ENCODE measurements around the gene CABLES1.

The CABLES1 gene

DNA sequence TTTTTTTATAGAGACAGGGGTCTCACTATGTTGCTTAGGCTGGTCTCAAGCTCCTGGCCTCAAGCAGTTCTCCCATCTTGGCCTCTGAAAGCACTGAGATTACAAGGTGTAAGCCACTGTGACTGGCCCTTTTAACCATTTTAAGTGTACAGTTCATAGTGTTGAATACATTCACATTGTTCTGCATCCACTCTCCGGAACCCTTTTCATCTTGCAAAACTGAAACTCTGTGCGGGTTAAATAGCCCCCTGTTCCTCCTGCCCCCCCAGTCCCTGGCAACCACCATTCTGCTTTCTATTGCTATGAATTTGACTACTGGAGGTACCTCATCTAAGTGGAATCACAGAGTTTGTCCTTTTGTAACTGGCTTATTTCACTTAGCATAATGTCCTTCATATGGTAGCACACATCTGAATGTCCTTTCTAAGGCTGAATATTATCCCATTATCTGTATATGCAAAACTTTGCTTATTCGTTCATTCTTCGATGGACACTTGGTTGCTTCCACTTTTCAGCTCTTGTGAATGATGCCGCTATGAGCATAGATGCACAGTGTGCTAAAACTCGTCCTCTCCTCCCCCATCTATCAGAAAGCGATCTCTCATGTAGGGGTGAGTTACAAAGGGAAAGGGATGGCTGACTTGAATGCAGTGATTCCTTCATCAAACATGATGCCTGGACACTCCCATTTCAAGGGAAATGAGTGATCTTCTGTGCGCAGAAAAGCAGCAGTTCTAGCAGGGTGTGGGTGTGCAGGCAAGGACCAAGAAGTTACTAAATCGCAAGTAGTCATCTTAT lies 30.2 kb downstream of the CABLES1 start:
- H3K9ac ChIP-seq (ENCODE audit: low read depth in 1 of 2, low read length in 2 of 2): no peak overlapping the region
- H3K27me3 ChIP-seq (ENCODE audit: control insufficient read depth in 1 of 2, insufficient read depth in 2 of 2, low read length in 2 of 2): no peaks in the 10 kb centered on the region
- H3K27ac ChIP-seq (ENCODE audit: low read depth, low read length): no peak overlapping the region
- H3K36me3 ChIP-seq (ENCODE audit: control insufficient read depth in 1 of 2, insufficient read depth in 2 of 2, low read length in 2 of 2): no peaks in the 10 kb centered on the region
- H3K9me3 ChIP-seq (ENCODE audit: control insufficient read depth in 1 of 2, low read length in 2 of 2): no peaks in the 10 kb centered on the region
- H3K4me3 ChIP-seq (ENCODE audit: low read depth in 1 of 2, low read length in 2 of 2): no peak overlapping the region
- H3K4me1 ChIP-seq (ENCODE audit: control insufficient read depth in 1 of 2, insufficient read depth in 2 of 2, low read length in 2 of 2): no peaks in the 10 kb centered on the region

DNA sequence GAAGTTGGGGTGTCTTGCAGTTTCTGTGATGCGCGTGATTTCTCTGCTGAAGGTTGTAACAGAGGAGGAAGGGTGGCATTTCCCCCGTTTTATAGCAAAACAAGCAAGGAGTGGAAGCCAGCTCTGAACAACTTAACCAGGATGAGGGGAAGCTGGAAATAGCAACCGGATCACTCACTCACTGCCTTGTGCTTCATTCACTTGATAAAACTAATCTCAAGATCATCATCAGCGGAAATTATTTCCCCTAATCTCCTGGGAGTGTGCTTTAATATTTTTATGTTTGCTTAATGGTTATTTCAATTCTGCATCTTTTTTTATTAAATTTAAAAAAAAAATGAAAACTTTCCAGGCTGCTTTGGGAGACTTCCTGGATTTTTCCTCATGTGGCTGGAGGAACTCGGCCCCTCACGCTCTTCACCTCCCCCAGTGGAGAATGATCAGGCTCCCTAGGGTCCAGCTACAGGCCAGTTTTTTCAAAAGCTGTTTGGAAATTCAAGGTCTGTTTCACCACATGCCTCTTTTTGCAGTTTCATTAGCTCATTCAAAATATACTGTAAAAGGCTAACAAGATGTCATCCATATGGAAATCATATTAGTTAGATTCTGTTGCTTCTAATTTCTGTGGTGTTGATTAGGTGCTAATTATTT lies 31.7 kb downstream of the CABLES1 start:
- no peaks in the 10 kb centered on the region for H3K27me3 ChIP-seq (ENCODE audit: control insufficient read depth in 1 of 2, insufficient read depth in 2 of 2, low read length in 2 of 2)
- no peaks in the 10 kb centered on the region for H3K4me1 ChIP-seq (ENCODE audit: control insufficient read depth in 1 of 2, insufficient read depth in 2 of 2, low read length in 2 of 2)
- no peaks in the 10 kb centered on the region for H3K36me3 ChIP-seq (ENCODE audit: control insufficient read depth in 1 of 2, insufficient read depth in 2 of 2, low read length in 2 of 2)
- no peak overlapping the region for H3K4me3 ChIP-seq (ENCODE audit: low read depth in 1 of 2, low read length in 2 of 2)
- no peak overlapping the region for H3K9ac ChIP-seq (ENCODE audit: low read depth in 1 of 2, low read length in 2 of 2)
- H3K9me3 ChIP-seq (ENCODE audit: control insufficient read depth in 1 of 2, low read length in 2 of 2): no peaks in the 10 kb centered on the region
- H3K27ac ChIP-seq (ENCODE audit: low read depth, low read length): no peak overlapping the region

DNA sequence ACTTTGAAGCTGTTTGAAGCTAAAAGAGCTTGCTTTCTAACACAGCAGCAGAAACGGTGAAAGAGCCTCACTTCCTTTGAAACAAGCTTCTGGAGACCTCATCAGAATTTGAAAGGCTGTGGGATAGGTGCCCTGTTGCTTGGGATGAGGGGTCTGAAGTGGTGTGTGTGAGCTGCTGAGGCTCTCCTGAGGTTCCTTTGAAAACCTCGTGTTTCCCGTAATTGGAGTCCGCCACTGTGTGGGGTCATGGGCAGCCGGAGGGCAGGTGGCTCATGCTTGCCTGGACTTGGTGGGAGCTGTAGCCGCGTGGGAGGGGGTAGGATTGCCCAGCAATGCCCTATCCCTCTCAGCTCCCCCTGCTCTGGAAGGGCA lies 34.4 kb downstream of the CABLES1 start:
- Histone ChIP-seq H3K4me3 (ENCODE audit: low read depth in 1 of 2, low read length in 2 of 2) (no peak overlapping the region), H3K27ac (ENCODE audit: low read depth, low read length) (no peak overlapping the region), H3K27me3 (ENCODE audit: control insufficient read depth in 1 of 2, insufficient read depth in 2 of 2, low read length in 2 of 2) (no peaks in the 10 kb centered on the region), H3K36me3 (ENCODE audit: control insufficient read depth in 1 of 2, insufficient read depth in 2 of 2, low read length in 2 of 2) (no peaks in the 10 kb centered on the region), H3K9ac (ENCODE audit: low read depth in 1 of 2, low read length in 2 of 2) (no peak overlapping the region), H3K4me1 (ENCODE audit: control insufficient read depth in 1 of 2, insufficient read depth in 2 of 2, low read length in 2 of 2) (no peaks in the 10 kb centered on the region), H3K9me3 (ENCODE audit: control insufficient read depth in 1 of 2, low read length in 2 of 2) (no peaks in the 10 kb centered on the region)

DNA sequence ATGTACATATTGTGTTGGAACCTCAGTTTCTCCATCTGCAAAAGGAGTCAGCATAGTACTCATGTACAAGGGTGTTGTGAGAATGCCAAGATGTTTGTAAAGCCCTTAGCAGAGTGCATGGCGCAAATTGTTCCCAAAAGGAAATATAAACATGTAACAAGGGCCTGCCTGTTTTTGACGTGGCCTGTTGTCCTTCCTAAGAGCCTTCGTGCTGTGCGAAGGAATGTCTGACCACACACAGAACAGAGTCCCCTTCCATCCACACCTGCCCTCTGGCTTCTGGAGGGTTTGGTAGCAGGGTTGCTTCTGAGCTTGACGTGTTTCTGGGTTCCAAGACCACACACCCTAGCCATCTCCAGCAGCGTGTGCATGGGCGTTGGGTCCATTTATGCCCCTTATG lies 34.9 kb downstream of the CABLES1 start:
- Histone ChIP-seq H3K9ac (ENCODE audit: low read depth in 1 of 2, low read length in 2 of 2) (no peak overlapping the region), H3K4me1 (ENCODE audit: control insufficient read depth in 1 of 2, insufficient read depth in 2 of 2, low read length in 2 of 2) (no peaks in the 10 kb centered on the region), H3K9me3 (ENCODE audit: control insufficient read depth in 1 of 2, low read length in 2 of 2) (no peaks in the 10 kb centered on the region), H3K27me3 (ENCODE audit: control insufficient read depth in 1 of 2, insufficient read depth in 2 of 2, low read length in 2 of 2) (no peaks in the 10 kb centered on the region), H3K27ac (ENCODE audit: low read depth, low read length) (no peak overlapping the region), H3K4me3 (ENCODE audit: low read depth in 1 of 2, low read length in 2 of 2) (no peak overlapping the region), H3K36me3 (ENCODE audit: control insufficient read depth in 1 of 2, insufficient read depth in 2 of 2, low read length in 2 of 2) (no peaks in the 10 kb centered on the region)

DNA sequence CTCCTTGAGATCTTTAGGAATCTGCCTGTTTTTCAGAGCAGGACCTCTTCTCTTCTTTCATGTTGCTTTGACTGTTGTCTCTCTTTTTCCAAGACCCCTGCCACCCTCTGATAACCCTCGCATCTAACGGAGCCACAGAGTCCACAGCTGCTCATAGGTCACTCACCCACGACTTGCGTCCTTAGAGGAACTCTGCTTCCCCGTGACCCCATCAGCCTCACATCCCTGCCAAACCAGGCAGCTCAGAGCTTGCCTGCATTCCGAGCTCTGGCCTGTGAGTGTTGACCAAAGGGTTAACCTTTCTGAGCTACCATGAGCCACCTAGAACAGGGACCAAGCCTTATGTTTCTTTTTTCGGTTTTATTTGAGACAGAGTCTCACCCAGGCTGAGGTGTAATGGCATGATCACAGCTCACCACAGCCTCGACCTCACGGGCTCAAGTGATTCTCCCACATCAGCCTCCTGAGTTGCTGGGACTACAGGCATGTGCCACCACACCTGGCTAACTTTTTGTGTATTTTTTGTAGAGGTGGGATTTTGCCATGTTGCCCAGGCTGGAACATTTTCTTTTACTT lies 36.4 kb downstream of the CABLES1 start:
- no peaks in the 10 kb centered on the region for H3K4me1 ChIP-seq (ENCODE audit: control insufficient read depth in 1 of 2, insufficient read depth in 2 of 2, low read length in 2 of 2)
- no peak overlapping the region for H3K4me3 ChIP-seq (ENCODE audit: low read depth in 1 of 2, low read length in 2 of 2)
- H3K36me3 ChIP-seq (ENCODE audit: control insufficient read depth in 1 of 2, insufficient read depth in 2 of 2, low read length in 2 of 2): no peaks in the 10 kb centered on the region
- no peak overlapping the region for H3K27ac ChIP-seq (ENCODE audit: low read depth, low read length)
- no peaks in the 10 kb centered on the region for H3K27me3 ChIP-seq (ENCODE audit: control insufficient read depth in 1 of 2, insufficient read depth in 2 of 2, low read length in 2 of 2)
- H3K9me3 ChIP-seq (ENCODE audit: control insufficient read depth in 1 of 2, low read length in 2 of 2): no peaks in the 10 kb centered on the region
- no peak overlapping the region for H3K9ac ChIP-seq (ENCODE audit: low read depth in 1 of 2, low read length in 2 of 2)

DNA sequence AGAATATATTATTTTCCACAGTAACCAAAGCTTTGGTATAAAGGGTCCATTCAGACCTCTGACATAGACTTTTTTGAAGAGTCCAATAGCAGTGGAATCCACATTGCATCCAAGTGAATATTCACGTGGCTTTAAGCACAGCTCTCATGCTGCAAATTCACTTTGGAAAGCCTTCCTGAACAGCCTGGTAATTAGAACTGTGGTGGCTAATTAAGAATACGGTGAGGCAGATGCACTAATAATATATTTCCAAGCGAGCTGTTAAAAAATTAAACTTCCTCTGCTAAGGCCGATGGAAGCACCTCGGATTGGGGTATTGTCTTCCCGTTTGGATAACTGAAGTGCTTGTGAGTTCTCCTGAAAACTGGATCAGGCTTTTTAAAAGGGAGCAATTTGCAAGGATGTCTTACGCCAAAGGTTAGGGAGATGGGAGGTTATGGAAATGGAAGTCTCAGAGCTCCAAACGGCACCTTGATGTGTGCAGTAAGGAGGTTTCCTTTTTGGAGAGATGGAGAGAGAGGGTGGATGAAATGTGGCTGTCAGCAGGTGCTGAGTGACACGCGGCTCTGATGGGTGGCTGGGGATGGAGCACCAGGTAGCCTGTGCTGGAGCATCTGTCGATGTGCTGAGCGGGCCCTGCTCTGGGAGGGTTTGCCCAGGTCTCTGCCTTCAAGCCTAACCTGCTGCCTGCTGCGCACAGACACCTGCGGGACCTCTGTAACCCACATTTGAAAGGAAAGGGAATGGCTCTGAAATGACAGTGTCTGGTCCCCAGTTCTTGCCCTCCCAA lies 37.5 kb downstream of the CABLES1 start:
- Histone ChIP-seq H3K27me3 (ENCODE audit: control insufficient read depth in 1 of 2, insufficient read depth in 2 of 2, low read length in 2 of 2) (no peaks in the 10 kb centered on the region), H3K36me3 (ENCODE audit: control insufficient read depth in 1 of 2, insufficient read depth in 2 of 2, low read length in 2 of 2) (no peaks in the 10 kb centered on the region), H3K9ac (ENCODE audit: low read depth in 1 of 2, low read length in 2 of 2) (no peak overlapping the region), H3K4me1 (ENCODE audit: control insufficient read depth in 1 of 2, insufficient read depth in 2 of 2, low read length in 2 of 2) (no peaks in the 10 kb centered on the region), H3K9me3 (ENCODE audit: control insufficient read depth in 1 of 2, low read length in 2 of 2) (no peaks in the 10 kb centered on the region), H3K4me3 (ENCODE audit: low read depth in 1 of 2, low read length in 2 of 2) (no peak overlapping the region), H3K27ac (ENCODE audit: low read depth, low read length) (no peak overlapping the region)

DNA sequence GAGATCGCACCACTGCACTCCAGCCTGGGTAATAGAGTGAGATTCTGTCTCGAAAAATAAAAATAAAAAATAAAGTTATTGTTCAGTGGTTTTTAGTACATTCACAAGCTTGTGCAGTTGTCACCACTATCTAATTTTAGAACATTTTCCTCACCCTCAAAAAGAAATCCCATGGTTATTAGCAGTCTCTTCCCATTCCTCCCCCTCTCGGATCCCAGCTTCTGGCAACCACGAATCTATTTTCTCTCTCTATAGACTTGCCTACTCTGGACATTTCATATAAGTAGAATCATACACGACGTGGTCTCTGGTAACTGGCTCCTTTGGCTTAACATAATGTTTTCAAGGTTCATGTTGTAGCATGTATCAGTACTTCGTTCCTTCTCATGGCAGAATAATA lies 38.6 kb downstream of the CABLES1 start:
- H3K27me3 ChIP-seq (ENCODE audit: control insufficient read depth in 1 of 2, insufficient read depth in 2 of 2, low read length in 2 of 2): no peaks in the 10 kb centered on the region
- H3K4me1 ChIP-seq (ENCODE audit: control insufficient read depth in 1 of 2, insufficient read depth in 2 of 2, low read length in 2 of 2): no peaks in the 10 kb centered on the region
- H3K36me3 ChIP-seq (ENCODE audit: control insufficient read depth in 1 of 2, insufficient read depth in 2 of 2, low read length in 2 of 2): no peaks in the 10 kb centered on the region
- H3K4me3 ChIP-seq (ENCODE audit: low read depth in 1 of 2, low read length in 2 of 2): no peak overlapping the region
- no peak overlapping the region for H3K27ac ChIP-seq (ENCODE audit: low read depth, low read length)
- H3K9ac ChIP-seq (ENCODE audit: low read depth in 1 of 2, low read length in 2 of 2): no peak overlapping the region
- no peaks in the 10 kb centered on the region for H3K9me3 ChIP-seq (ENCODE audit: control insufficient read depth in 1 of 2, low read length in 2 of 2)

DNA sequence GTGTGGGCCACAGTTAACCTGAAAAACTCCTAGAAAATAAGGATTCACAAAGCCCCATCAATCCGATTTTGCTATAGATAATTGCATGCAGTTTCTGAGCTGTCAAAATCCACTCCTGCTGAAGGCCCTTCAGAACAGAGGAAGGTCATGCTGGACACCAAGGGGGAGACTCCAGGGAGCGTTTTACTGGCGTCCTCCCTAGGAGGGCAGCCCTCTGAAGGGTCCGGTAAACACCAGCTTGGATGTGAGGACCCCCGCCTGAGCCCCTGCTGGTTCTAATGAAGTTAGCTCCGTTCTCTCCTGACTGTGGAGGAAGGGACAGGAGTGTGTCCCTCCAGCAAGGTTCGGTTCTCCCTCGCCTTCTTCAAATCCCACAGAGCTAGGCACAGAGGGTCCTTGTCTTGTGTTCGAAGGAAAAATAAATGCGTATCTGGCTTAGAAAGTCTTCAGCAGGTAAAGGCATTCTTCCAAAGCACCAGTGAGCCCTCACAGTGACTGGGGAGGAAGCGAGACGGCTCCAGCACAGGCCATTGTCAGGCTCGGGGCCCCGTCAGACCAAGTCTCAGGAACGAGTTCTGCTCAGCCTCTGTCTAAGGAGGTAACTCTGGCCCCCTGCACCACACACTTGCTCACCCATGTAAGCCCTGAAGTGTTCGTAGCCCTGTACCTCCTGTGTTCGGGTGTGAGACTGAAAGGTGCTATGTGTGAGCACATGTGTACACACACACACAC lies 41.6 kb downstream of the CABLES1 start:
- H3K27ac ChIP-seq (ENCODE audit: low read depth, low read length): no peak overlapping the region

DNA sequence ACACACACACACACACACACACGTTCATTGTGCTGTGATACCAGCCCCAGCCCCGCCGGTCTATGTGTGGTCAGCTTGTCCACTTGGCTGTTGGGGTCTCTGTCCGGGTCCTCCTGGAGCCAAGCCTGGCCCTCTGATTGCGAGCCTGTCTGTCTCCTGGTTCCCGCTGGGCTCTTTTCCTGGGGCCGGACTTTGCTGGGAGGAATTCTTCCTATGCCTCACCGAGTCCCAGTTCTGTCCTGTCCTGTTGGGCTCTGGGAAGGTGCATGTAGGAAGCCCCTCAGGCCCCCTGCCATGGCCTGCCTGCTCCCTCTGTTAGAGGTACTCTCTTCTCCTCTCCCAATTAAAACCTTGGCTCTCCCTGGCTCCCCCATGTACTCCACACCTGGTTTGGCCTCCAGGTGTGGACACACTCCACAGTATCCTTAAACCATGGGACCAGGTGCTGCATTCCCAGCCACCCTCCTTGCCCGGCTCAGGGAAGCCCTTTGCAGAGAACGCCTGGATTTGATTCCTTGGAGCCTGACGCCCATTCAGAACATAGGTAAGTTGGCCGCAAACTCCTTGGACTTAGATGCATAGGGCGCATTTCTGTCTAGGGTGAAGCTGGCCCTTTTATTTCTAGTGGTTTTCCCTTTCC lies 42.3 kb downstream of the CABLES1 start:
- no peaks in the 10 kb centered on the region for H3K36me3 ChIP-seq (ENCODE audit: control insufficient read depth in 1 of 2, insufficient read depth in 2 of 2, low read length in 2 of 2)
- no peaks in the 10 kb centered on the region for H3K9me3 ChIP-seq (ENCODE audit: control insufficient read depth in 1 of 2, low read length in 2 of 2)
- H3K4me1 ChIP-seq (ENCODE audit: control insufficient read depth in 1 of 2, insufficient read depth in 2 of 2, low read length in 2 of 2): no peaks in the 10 kb centered on the region
- no peaks in the 10 kb centered on the region for H3K27me3 ChIP-seq (ENCODE audit: control insufficient read depth in 1 of 2, insufficient read depth in 2 of 2, low read length in 2 of 2)
- H3K27ac ChIP-seq (ENCODE audit: low read depth, low read length): no peak overlapping the region
- H3K9ac ChIP-seq (ENCODE audit: low read depth in 1 of 2, low read length in 2 of 2): no peak overlapping the region
- no peak overlapping the region for H3K4me3 ChIP-seq (ENCODE audit: low read depth in 1 of 2, low read length in 2 of 2)

More for the DNA sequence above, 41.6 kb downstream of the CABLES1 start:
- Histone ChIP-seq H3K27me3 (ENCODE audit: control insufficient read depth in 1 of 2, insufficient read depth in 2 of 2, low read length in 2 of 2) (no peaks in the 10 kb centered on the region), H3K4me3 (ENCODE audit: low read depth in 1 of 2, low read length in 2 of 2) (no peak overlapping the region), H3K36me3 (ENCODE audit: control insufficient read depth in 1 of 2, insufficient read depth in 2 of 2, low read length in 2 of 2) (no peaks in the 10 kb centered on the region), H3K4me1 (ENCODE audit: control insufficient read depth in 1 of 2, insufficient read depth in 2 of 2, low read length in 2 of 2) (no peaks in the 10 kb centered on the region), H3K9me3 (ENCODE audit: control insufficient read depth in 1 of 2, low read length in 2 of 2) (no peaks in the 10 kb centered on the region), H3K9ac (ENCODE audit: low read depth in 1 of 2, low read length in 2 of 2) (no peak overlapping the region)
